GM21529 (cell line): ENCODE data around the gene NDUFA8.

Experiments used
- ATAC-seq: cut with Tn5 transposase; IDR thresholded peaks from one replicate; pipeline ENCODE4 v1.9.1; 2021; ENCODE audit not compliant: unreplicated experiment

NDUFA8 gene

GRCh38 chr9:122138560-122139268 is 20.9 kb downstream of the NDUFA8 start:
- ATAC-seq: no peak

GRCh38 chr9:122135529-122135859 is 24.1 kb downstream of the NDUFA8 start:
- ATAC-seq: no peak

- no peak for ATAC-seq
These were observed 24.6 kb downstream of the NDUFA8 start for GRCh38 chr9:122134822-122135528.

GRCh38 chr9:122133984-122134535 is 25.5 kb downstream of the NDUFA8 start:
- no peak for ATAC-seq

GRCh38 chr9:122133263-122133983 is 26.2 kb downstream of the NDUFA8 start:
- no peak for ATAC-seq

- ATAC-seq: no peak
These were observed 27.0 kb downstream of the NDUFA8 start for GRCh38 chr9:122132539-122132938.

GRCh38 chr9:122131401-122132001 is 28.1 kb downstream of the NDUFA8 start:
- ATAC-seq: no peak

GRCh38 chr9:122130837-122131236 is 28.7 kb downstream of the NDUFA8 start:
- ATAC-seq: no peak

GRCh38 chr9:122129969-122130368 is 29.6 kb downstream of the NDUFA8 start:
- ATAC-seq: no peak

- ATAC-seq: no peak
These were observed 30.6 kb downstream of the NDUFA8 start for GRCh38 chr9:122128969-122129343.

GRCh38 chr9:122128007-122128968 is 31.3 kb downstream of the NDUFA8 start:
- no peak for ATAC-seq

GRCh38 chr9:122127396-122127798 is 32.2 kb downstream of the NDUFA8 start:
- no peak for ATAC-seq

GRCh38 chr9:122126331-122127261 is 33.0 kb downstream of the NDUFA8 start:
- no peak for ATAC-seq

- ATAC-seq: no peak
These were observed 33.9 kb downstream of the NDUFA8 start for GRCh38 chr9:122125509-122126330.

GRCh38 chr9:122125158-122125508 is 34.4 kb downstream of the NDUFA8 start:
- peak; percentile 59 for ATAC-seq

GRCh38 chr9:122124528-122124927 is 35.1 kb downstream of the NDUFA8 start:
- no peak for ATAC-seq

GRCh38 chr9:122124048-122124447 is 35.5 kb downstream of the NDUFA8 start:
- no peak for ATAC-seq

GRCh38 chr9:122122903-122123632 is 36.5 kb downstream of the NDUFA8 start:
- ATAC-seq: no peak
